ENCODE data around the gene C22orf39. TPM values are rescaled to one million over a fixed set of nuclear protein-coding genes. Genes with fewer than 3 reads are reported as not detected.

C22orf39 gene
- total and polyA plus RNA-seq, 10 of the 15 experiments (the other 5 are each of a cell fraction or from before 2014, with no cell fraction given), result 6.7 to 47.0 (median 26.5) TPM

GRCh38 chr22:19453718-19454117 is 6.2 kb upstream of the C22orf39 start (continued):
- TF ChIP-seq CUX1 (IDR thresholded peaks at IDR 0.05; ENCODE audit: insufficient replicate concordance, low read depth, low read length) (no peak), FOXM1 (IDR thresholded peaks at IDR 0.05; ENCODE audit: low read depth, low read length) (no peak), RAD21 (IDR thresholded peaks at IDR 0.05; ENCODE audit: insufficient read depth, low read depth, low read length) (no peak), PML (IDR thresholded peaks at IDR 0.05; ENCODE audit: low read length) (no peak), RB1 (IDR thresholded peaks at IDR 0.05; ENCODE audit: borderline replicate concordance) (no peak), BMI1 (IDR thresholded peaks at IDR 0.05; ENCODE audit: borderline replicate concordance) (no peak), HDGF (IDR thresholded peaks at IDR 0.05) (no peak), ZNF622 (IDR thresholded peaks at IDR 0.05) (no peak), ATF7 (IDR thresholded peaks at IDR 0.05; ENCODE audit: low read depth) (no peak)
